IPS-20b (cell line): ENCODE measurements around the gene HPS1.

Experiments used
- H3K27ac ChIP-seq: one replicate; pipeline ENCODE4 v1.5.1; 2013; ENCODE audit warnings: low read length
- H3K27me3 ChIP-seq: 2 replicates; pipeline ENCODE4 v1.6.1; 2013; ENCODE audit warnings: mild to moderate bottlenecking, low read length, inconsistent platforms; ENCODE audit not compliant: insufficient read depth
- H3K36me3 ChIP-seq: 2 replicates; pipeline ENCODE4 v1.6.1; 2013; ENCODE audit warnings: low read depth, mild to moderate bottlenecking, inconsistent platforms, low read length, moderate library complexity; ENCODE audit not compliant: insufficient read depth
- H3K4me1 ChIP-seq: 2 replicates; pipeline ENCODE4 v1.6.1; 2013; ENCODE audit warnings: mild to moderate bottlenecking, control low read depth, inconsistent platforms, low read length, moderate library complexity; ENCODE audit not compliant: insufficient read depth
- H3K4me3 ChIP-seq: 2 replicates; pipeline ENCODE4 v1.5.1; 2013; ENCODE audit warnings: mild to moderate bottlenecking, low read length, inconsistent platforms
- H3K9ac ChIP-seq: 2 replicates; pipeline ENCODE4 v1.6.1; 2013; ENCODE audit warnings: low read depth, mild to moderate bottlenecking, inconsistent platforms, low read length, moderate library complexity
- H3K9me3 ChIP-seq: 2 replicates; pipeline ENCODE4 v1.6.1; 2013; ENCODE audit warnings: mild to moderate bottlenecking, low read depth, low read length, inconsistent platforms; ENCODE audit not compliant: insufficient read depth

The HPS1 gene

DNA sequence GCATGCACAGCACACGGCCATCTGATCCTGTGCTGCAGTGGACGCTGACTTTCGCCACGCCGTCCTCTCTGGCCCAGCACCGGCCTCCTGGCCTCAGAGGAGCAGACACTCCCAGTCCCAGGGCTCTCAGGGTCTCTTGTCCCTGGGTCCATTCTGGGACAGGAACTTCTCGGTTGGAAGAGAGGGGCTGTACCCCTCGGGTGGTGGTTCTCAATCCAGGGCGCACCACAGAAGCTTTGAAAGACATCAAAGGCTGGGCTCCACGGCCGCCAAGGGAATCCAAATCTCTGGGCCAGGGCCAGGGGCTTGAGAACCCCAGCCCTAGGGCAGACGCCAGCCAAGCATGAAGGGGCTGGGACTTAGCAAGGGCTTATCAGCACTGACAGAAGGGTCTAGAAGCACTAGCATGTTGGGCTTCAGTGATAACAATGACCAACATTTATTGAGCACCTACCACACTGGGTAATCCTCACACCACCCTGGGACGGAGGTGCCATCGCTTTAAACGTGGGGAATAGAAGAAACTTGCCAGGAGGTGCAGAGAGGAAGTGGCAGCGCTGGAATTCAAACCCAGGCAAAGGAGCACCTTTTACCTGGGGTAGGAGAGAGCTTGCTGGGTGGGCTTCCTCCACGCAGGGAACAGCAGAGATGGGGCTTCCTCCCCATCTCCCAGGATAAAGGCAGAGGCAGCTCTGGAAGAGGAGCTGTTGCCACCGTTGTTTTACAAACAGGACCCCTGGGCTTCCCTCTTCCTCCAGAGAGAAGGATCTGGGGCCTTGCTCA is 29.9 kb downstream of the HPS1 start:
- Histone ChIP-seq H3K9ac (no peak overlapping the region), H3K9me3 (no peaks in the 10 kb centered on the region), H3K27ac (no peak overlapping the region), H3K27me3 (no peaks in the 10 kb centered on the region), H3K4me1 (peaks cover 11% of the 10 kb centered on the region), H3K36me3 (no peaks in the 10 kb centered on the region; the same call in 1 of the 2 replicates), H3K4me3 (no peak overlapping the region)

DNA sequence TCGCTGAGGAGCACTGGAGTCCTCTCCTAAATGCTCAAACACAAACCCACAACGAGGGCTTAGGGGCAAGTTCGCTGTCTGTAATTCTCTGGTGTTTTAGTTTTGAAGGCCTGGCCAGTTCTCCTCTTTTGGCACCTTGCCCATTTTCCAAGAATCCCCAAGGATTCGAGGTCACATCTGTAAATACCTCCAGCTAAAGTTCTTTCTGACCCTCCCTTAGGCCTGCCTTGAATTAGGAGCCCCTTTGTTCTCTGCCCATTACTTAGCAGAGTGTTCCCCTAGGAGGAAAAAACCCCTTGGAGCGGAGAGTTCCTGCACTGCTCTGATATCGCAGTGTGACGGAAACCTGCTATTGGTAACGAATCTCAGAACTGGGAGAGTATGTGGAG is 31.0 kb downstream of the HPS1 start:
- Histone ChIP-seq H3K9ac (peak overlapping the region; percentile 82; the same call in 1 of the 2 replicates), H3K27me3 (no peaks in the 10 kb centered on the region), H3K36me3 (no peaks in the 10 kb centered on the region; the same call in 1 of the 2 replicates), H3K27ac (no peak overlapping the region), H3K9me3 (no peaks in the 10 kb centered on the region), H3K4me1 (peaks cover 11% of the 10 kb centered on the region), H3K4me3 (no peak overlapping the region)

DNA sequence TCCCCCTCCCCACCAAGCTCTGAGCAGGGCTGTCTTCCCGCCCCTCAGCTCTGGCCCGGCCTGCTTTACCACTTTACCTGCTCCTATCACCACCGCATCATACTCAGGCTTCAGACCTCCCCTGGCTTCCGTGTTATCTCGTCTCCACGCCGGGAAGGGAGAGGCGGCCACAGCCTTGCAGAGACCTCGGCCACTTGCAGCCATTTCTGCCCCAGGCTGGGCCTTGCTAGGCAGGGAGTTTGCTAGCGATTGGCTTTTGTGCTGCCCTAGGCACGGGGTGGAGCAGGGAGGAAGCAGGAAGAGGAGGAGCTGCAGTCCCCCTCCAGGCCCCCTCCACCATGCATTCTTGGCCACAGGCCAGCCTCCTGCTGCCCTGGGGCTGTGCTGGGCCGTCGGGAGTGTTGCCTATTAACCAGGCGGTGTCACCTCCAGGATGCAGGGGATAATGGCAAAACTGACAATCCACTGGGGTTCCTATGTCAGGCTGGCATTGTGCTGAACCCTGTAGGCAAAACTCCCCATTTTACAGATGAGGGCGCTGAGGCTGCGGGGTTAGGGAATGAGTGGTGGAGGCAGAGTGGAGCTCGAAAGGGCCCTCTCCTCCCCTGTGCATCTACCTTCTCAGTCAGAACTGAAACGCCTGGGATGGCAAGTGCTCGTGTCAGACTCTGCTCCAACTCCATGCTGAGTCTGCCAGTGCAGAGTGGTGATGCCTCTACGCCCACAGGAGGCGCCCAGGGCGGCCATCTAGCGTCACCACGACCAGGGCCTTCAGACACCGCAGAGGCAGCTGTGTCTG is 31.6 kb downstream of the HPS1 start, which contains the start of gene PYROXD2:
TSS of gene PYROXD2 (minus strand) at position 251 of the 799 bp plus-strand sequence. CDS start at position 204, 47 bp downstream.
- Histone ChIP-seq H3K36me3 (no peaks in the 10 kb centered on the region; the same call in 1 of the 2 replicates), H3K9me3 (no peaks in the 10 kb centered on the region), H3K27ac (peak within 1 kb of the TSS; percentile 52), H3K27me3 (no peaks in the 10 kb centered on the region), H3K9ac (peak within 1 kb of the TSS; percentile 82), H3K4me1 (peaks cover 11% of the 10 kb centered on the region), H3K4me3 (peak within 1 kb of the TSS; percentile 72)

DNA sequence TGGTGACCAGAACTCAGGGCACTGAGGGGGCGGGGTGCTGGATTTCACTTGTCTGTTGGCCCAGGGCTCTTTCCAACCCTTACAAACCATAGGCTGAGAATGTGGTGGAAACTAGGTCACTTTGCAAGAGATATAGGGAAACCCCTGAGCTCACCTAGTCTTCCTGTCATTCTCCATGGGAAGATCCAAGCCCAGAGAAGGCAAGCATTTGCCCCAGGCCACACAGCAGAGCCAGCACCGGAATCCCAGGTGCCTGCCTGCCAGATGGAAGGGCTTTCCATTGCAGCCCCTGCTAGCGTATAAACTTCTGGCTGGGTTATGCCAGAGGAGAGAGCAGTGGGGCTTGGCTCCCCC is 32.2 kb downstream of the HPS1 start:
- peak overlapping the region; percentile 82 for H3K9ac ChIP-seq
- H3K27ac ChIP-seq, result peak overlapping the region; percentile 52
- no peaks in the 10 kb centered on the region; the same call in 1 of the 2 replicates for H3K36me3 ChIP-seq
- no peaks in the 10 kb centered on the region for H3K27me3 ChIP-seq
- peak overlapping the region; percentile 72 for H3K4me3 ChIP-seq
- H3K9me3 ChIP-seq, result no peaks in the 10 kb centered on the region
- H3K4me1 ChIP-seq, result peaks cover 11% of the 10 kb centered on the region

DNA sequence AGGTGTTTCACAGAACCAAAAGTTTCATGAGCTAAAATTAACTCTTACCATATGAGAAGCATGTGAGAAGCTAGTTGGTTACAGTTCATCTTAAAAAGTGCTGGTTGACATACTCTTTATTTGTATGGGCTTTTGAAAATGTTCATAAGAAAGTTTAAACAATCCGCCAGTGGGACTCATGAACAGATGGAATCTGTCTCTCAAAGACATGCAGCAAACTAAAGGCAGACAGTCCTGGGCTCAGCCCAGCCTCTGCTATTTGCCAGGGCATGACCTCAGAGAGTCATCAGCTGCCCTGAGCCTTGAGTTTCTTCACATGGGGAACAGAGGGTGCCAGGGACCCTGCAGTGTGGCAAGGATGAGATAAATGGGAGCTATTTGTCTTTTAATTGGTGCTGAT is 35.0 kb downstream of the HPS1 start:
- H3K27ac ChIP-seq, result no peak overlapping the region
- no peaks in the 10 kb centered on the region for H3K36me3 ChIP-seq

DNA sequence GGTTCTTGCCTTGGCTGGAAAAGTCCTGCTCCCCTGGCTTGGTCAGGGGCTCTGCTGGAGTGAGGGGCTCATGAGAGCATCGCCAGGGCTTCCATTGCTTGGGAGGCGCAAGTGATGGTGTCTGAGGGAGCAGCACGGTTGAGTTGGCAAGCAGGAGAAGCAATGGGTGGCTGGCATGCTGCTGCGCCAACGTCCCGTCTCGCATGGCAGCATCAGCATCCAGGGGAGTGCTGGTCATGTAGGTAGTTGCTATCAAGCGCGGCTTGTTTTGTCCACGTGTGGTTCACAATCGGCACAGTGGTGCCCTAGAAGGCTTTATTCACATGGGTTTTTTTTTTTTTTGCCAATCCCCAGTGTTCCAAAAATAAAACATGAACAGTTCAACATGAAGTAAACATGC is 35.6 kb downstream of the HPS1 start:
- H3K36me3 ChIP-seq, result no peaks in the 10 kb centered on the region
- H3K9ac ChIP-seq, result no peak overlapping the region
- no peaks in the 10 kb centered on the region for H3K27me3 ChIP-seq
- H3K27ac ChIP-seq, result no peak overlapping the region
- no peaks in the 10 kb centered on the region for H3K9me3 ChIP-seq
- peaks cover 11% of the 10 kb centered on the region for H3K4me1 ChIP-seq
- H3K4me3 ChIP-seq, result no peak overlapping the region

More for the DNA sequence above, 35.0 kb downstream of the HPS1 start:
- Histone ChIP-seq H3K4me1 (peaks cover 11% of the 10 kb centered on the region), H3K9me3 (no peaks in the 10 kb centered on the region), H3K4me3 (no peak overlapping the region), H3K27me3 (no peaks in the 10 kb centered on the region), H3K9ac (no peak overlapping the region)

DNA sequence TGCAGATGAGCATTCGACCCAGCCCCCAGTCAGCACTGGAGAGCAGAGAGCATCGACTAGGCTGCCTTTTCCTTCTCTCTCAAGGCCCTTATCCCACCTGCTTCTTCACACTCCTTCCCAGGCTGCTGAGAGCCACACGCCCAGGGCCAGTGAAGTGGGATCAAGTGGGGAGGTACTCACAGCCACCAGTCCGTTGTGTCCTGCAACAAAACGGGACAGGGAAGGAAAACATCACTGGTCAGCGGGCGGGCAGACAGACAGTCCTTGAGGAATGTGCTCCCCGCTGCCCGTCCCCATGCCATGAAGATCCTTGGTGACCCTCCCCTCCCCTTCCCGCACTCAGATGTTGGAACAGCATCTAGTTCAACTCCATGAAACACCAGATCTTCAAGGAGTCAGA is 36.0 kb downstream of the HPS1 start:
- Histone ChIP-seq H3K9ac (no peak overlapping the region), H3K27ac (no peak overlapping the region), H3K27me3 (no peaks in the 10 kb centered on the region), H3K4me1 (peaks cover 11% of the 10 kb centered on the region), H3K36me3 (no peaks in the 10 kb centered on the region), H3K4me3 (no peak overlapping the region), H3K9me3 (no peaks in the 10 kb centered on the region)

DNA sequence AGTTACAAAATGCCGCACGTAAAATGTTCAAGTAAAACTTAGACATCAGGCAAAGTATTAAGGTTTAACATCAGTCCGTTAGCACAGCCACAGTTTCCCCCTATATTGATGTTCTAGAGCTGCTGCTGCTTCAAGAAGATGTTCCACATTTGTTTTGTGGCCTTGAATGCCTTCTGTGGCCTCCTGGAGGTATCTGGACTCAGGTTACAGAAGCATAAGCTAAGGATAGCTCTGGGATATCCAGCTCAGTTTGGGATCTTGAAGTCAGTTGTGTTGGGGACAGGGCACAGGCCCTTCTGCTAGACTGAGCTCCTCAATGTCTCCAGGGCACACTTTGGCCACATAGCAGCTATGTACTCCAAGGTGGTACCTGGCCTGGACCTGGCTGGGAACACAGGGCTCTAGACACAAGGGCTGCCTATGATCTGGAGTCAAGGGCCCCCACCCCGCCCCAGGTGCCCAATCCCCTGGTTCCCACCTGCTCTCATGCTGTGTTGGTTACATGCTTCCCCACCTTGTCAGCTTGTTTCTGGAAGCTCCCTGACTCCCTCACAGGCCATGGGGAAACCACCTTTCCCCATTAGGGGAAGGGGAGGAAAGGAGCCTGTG is 36.5 kb downstream of the HPS1 start:
- Histone ChIP-seq H3K4me3 (no peak overlapping the region), H3K27me3 (no peaks in the 10 kb centered on the region), H3K9me3 (no peaks in the 10 kb centered on the region), H3K9ac (no peak overlapping the region), H3K27ac (no peak overlapping the region), H3K36me3 (no peaks in the 10 kb centered on the region), H3K4me1 (peaks cover 8% of the 10 kb centered on the region)

DNA sequence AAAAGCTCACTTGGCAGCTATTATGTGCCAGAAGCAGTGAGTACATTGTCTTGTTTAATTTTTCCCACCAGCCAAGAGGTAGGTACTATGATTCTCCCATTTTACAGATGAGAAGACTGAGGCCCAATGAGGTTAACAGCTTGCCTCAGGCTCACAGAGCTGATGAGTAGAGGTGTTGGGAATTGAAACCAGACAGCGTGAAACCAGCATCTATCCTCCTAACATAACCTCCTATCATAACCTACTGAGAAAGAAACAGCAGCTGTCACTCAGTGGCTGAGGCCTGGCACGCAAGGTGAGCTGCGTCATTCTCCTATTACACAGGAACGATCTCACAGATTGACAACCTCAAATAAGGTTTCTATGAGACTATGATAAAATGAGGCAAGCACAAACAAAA is 37.9 kb downstream of the HPS1 start:
- Histone ChIP-seq H3K27me3 (no peaks in the 10 kb centered on the region), H3K4me1 (no peaks in the 10 kb centered on the region), H3K36me3 (no peaks in the 10 kb centered on the region), H3K9me3 (no peaks in the 10 kb centered on the region), H3K27ac (no peak overlapping the region), H3K9ac (no peak overlapping the region), H3K4me3 (no peak overlapping the region)

DNA sequence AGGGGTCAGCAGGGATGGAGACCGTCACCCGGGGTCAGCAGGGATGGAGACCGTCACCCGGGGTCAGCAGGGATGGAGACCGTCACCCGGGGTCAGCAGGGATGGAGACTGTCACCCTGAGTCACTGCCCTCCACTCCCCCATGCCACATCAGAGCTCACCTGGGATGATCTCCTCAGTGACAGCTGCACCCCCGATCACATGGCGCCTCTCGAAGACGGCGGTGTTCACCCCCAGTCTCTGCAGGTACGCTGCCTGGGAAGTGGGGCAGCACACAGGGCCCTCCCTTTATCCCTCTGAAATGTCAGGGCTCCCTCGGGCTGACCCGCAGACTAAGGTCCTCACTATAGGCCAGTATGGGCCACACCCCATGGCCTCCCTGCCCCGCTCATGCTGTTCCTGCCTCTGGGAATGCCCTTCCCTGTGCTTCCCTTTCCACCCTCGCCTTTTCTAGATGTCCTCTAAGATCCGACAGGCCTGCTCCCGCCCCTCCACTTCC is 38.9 kb downstream of the HPS1 start:
- Histone ChIP-seq H3K36me3 (no peaks in the 10 kb centered on the region), H3K27me3 (no peaks in the 10 kb centered on the region), H3K4me1 (no peaks in the 10 kb centered on the region), H3K9ac (no peak overlapping the region), H3K27ac (no peak overlapping the region), H3K4me3 (no peak overlapping the region), H3K9me3 (no peaks in the 10 kb centered on the region)

DNA sequence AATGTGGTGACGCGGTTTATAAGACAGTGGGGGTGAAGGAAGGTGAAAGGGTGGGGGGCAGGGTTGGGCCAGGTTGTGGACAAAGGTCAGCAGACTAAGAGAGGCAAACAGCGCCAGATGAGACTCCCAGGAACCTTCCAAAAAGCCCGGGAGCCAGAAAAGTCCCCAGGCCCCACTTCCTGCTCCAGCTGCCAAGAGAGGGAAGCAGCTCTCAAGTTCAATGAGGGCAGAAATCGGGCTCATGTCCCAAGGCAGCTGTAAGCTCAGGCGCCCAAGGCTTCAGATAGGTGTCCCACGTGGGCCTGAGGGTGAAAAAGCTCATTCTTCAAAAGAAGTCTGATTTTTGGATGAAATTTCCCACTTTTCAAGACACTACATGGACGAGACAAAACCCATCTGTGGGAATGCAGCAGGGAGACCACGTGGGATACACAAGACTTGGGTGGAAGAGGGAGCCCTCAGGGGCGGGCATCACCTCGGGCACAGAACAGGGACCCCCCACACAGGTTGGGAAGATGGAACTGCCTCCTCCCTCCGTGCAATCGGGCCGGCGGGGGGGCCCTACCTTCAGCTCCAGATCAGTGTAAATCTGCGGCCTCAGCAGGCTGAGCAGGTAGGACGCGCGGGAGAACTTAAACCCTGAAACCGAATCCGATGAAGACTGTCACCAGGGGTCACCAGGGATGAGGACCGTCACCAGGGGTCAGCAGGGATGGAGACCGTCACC is 39.6 kb downstream of the HPS1 start:
- Histone ChIP-seq H3K27ac (no peak overlapping the region), H3K9me3 (no peaks in the 10 kb centered on the region), H3K4me1 (no peaks in the 10 kb centered on the region), H3K36me3 (no peaks in the 10 kb centered on the region), H3K27me3 (no peaks in the 10 kb centered on the region), H3K9ac (no peak overlapping the region), H3K4me3 (no peak overlapping the region)
